GM21723 (cell line): Measurements from ENCODE around the gene CAMTA2.

Source experiments
- ATAC-seq: cut with Tn5 transposase; IDR thresholded peaks from one replicate; pipeline ENCODE4 v1.9.1; 2021; ENCODE audit warnings: mild to moderate bottlenecking, moderate library complexity; ENCODE audit not compliant: unreplicated experiment

CAMTA2 gene

GRCh38 chr17:4947411-4948165 lies 39.9 kb downstream of the CAMTA2 start:
- no peak for ATAC-seq

GRCh38 chr17:4947010-4947410 lies 40.5 kb downstream of the CAMTA2 start:
- no peak for ATAC-seq

DNA sequence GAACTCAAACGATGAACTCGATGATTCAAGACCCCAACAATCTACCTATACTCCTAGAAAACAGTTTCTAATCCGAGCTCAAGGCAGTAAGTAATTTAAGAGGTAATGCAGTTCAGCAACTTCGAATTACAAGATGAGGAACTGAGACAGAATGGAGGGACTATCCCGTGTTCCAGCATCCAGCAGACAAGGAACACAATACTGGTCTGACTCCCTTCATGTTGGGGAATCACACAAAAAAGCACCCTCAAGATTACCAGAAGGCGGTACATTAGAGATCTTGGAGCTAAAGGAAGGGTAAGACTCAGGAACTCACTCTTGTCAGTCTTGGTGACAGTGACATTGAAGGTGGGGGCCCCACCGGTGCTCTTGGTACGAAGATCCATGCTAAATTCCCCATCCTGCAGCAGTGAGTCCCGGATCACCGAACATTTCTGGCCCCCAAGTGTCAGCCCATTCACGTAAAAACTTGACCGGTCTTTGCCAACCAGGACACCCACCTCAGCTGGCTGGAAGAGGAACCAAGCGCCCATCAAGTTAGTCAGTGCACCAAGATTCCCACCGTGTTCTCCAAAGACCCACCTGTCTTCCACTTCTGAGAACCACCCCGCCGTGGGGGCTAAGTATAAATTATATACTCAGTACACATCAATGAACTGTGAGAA lies 41.0 kb downstream of the CAMTA2 start:
- ATAC-seq = no peak

GRCh38 chr17:4945944-4946280 lies 41.6 kb downstream of the CAMTA2 start:
- ATAC-seq = no peak

DNA sequence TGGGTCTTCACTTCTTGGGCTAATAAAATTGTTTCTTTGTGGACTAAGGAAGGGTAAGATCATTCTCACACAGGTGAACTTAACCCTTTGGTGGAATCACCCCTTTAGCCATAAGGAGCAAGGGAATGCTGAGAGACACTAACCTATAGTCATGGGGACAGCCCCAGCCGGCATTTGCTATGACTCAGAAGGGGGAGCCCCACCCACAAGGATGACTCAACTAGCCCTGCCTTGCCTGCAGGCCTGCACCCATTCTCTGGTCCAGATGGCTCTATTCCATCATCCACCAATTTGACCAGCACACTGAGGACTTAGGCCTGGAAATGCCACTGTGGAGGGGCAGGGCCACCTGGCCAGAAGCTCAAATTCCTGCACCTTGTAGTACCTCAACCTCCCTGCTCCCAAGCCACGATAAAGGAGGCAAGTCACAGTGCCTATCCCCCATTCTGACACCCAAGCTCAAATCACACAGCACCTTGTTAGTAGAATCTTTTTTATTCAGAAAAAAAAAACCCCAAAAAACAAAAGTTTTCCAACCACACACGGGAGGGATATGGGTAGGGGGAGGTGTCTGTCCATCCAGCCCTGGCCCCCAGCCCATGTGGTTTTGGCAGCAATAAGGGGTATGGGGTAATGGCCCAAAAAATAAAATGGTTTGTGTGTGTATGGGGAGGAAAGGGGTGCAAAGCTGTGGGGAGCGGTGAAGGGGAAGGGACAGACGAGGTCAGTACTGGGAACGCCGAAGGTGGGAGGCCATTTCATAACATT lies 42.1 kb downstream of the CAMTA2 start:
- ATAC-seq = peak; percentile 28

- ATAC-seq = no peak
These were observed 42.8 kb downstream of the CAMTA2 start for GRCh38 chr17:4944554-4945175.

GRCh38 chr17:4944163-4944553 lies 43.3 kb downstream of the CAMTA2 start:
- no peak for ATAC-seq

DNA sequence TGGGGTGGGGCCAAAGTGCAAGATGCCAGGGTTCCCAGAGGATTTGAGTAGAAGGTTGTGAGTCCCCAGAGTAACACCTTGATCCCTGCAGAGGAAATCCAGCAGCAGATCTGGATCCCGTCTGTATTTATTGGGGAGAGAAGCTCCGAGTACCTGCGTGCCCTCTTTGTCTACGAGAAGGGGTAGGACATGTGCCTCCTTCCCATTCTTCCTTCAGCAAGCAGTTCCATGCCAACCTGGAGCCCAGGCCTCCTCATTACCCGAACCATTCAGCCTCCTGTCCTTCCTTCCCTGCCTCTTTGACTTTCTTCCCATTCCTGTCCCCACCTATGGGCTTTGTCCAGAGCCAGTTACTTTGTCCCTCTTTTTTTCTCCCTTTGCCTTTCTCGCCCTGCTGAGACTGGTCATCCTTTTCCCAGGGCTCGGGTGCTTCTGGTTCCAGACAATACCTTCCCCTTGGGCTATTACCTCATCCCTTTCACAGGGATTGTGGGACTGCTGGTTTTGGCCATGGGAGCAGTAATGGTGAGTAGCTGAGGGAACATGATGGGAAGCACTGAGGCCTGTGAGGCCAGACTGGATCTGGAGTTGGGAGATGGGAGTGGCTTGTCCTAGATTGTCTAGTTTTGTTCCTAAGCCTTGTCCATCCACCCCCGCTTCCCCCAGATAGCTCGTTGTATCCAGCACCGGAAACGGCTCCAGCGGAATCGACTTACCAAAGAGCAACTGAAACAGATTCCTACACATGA lies 44.5 kb downstream of the CAMTA2 start:
- ATAC-seq = no peak

- no peak for ATAC-seq
These were observed 46.2 kb downstream of the CAMTA2 start for GRCh38 chr17:4941319-4941610.

DNA sequence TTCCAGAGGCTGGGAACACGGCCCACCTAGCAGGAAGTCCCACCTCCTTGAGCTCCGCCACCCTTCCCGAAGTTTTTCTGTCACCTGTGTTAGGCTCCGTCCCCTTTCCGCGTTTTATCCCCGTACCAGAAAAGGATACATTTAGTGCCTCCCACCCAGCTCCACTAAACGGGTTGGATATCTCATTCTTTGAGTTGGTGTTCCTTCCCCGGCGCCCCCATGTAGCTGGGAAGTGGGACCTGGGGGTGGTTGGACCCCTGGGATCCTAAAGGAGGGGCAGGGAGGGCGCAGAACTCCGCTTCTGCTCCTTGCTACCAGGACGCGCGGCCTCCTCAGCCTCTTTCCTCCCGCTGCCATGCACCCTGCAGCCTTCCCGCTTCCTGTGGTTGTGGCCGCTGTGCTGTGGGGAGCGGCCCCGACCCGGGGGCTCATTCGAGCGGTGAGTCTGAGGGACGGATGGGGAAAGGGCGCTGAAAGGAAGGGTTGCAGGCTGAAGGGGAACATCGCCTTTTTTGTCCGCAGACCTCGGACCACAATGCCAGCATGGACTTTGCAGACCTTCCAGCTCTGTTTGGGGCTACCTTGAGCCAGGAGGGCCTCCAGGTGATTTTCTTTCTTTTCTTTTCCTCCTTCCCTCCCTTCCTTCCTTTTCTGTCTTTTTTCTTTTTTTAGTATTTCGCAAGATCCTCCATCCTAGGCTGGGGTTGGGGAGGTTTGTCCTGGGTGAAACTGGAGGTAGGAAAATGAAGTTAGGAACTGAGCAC lies 46.7 kb downstream of the CAMTA2 start:
- peak; percentile 5 for ATAC-seq

- ATAC-seq = peak; percentile 69
These were observed 47.5 kb downstream of the CAMTA2 start, which contains the start of the genes RNF167 and SLC25A11 for GRCh38 chr17:4939796-4940554. Gene RNF167 (plus strand): TSS chr17:4940268. CDS start chr17:4940910, 642 bp downstream. Gene SLC25A11 (minus strand): TSS chr17:4940046. CDS start chr17:4939910, 136 bp downstream.

GRCh38 chr17:4939546-4939795 lies 48.0 kb downstream of the CAMTA2 start:
- ATAC-seq = peak; percentile 16

DNA sequence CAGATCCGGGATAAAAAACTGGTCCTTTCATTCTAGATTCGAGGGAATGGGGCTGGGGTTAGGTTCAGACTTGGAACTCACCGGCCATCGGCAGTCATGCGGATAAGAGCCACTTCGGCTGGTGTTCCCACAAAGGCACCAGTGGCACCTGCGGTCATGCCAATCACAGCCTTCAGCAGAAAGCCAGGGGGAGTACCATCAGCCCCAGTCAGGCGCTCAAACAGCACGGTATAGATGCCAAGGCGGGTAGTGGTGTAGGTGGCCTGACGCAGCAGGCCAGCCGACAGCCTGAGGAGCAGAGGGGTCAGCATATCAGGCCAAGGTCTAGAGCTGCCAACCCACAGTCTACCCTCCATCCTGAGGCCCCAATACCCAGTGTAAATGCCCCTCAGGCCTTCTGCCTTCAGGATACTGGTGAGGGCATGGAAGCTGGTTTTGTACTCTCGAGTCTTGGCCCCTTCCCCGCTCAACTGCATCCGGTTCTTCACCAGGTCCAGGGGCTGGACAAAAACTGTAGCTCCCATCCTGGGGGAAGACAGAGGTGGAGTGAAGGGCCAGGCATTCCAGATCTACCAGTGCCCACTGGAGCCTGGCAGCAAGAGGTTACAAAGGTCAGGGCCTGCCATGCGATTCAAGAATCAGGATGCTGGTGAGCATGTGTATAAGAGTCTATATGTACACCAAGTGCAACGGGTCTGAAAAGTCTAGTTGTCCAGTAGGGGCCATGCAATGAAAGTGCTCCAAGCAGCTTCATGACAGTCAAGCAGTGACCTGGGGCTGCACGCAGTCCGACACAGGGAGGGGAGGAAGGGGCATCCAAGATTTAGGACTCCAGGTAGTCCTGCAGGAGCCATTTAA lies 48.6 kb downstream of the CAMTA2 start:
- peak; percentile 4 for ATAC-seq

DNA sequence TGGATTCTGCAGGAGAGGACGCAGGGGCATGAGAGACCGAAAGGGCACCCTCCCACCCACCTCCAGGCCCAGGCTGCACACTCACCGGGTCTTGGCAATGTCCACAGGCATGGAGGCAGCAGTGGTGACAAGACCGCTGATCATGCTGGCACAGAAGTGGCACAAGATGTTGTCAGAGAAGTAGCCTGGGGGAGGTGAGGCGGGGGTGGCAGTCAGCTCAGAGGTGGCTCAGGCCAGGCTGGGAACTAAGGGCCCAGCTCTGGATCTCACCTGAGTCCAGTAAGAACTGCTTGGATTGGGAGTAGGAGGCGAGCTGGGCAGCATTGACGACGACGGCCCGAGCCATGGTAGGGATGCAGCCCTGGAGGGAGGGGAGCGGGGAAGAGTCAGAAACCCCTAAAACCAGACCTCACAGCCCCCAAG lies 49.4 kb downstream of the CAMTA2 start:
- no peak for ATAC-seq

DNA sequence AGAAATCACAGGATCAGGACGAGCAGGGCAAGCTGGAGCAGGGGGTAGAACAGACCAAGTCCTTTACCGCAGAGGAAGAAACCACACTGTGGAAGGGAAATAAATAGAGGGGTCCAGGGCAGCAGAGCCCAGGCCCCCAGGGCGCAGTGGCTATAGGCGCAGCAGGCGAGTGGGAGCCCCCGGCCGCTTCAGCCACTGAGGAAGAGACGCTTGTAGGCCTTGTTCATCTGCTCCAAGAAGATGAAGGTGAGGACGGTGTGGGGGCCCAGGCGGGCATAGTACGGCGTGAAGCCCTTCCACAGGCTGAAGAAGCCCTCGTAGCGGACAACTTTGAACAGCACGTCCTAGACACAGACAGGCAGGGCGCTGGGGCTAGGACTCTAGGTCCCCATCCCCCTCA lies 49.9 kb downstream of the CAMTA2 start:
- ATAC-seq = no peak

DNA sequence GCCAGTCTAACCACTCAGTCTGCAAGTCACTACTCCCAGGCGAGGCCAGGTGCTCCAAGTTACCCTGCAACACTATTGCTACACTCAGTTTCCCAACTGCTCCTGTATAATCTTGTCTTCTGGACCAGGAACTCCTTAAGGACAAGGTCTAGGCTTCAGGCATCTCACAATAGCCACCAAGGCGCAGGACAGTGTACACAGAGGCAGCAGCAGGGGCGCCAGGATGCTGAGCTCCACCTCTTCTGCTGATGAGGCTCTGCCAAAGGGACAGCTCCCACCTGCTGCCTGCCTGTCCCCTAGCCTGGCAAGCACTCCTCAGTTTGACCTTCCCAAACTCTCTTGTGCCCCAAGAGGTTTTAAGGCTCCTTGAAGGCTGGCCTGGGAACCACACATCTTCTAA lies 51.0 kb downstream of the CAMTA2 start:
- no peak for ATAC-seq

- ATAC-seq = no peak
These were observed 51.8 kb downstream of the CAMTA2 start for GRCh38 chr17:4935650-4936049.

DNA sequence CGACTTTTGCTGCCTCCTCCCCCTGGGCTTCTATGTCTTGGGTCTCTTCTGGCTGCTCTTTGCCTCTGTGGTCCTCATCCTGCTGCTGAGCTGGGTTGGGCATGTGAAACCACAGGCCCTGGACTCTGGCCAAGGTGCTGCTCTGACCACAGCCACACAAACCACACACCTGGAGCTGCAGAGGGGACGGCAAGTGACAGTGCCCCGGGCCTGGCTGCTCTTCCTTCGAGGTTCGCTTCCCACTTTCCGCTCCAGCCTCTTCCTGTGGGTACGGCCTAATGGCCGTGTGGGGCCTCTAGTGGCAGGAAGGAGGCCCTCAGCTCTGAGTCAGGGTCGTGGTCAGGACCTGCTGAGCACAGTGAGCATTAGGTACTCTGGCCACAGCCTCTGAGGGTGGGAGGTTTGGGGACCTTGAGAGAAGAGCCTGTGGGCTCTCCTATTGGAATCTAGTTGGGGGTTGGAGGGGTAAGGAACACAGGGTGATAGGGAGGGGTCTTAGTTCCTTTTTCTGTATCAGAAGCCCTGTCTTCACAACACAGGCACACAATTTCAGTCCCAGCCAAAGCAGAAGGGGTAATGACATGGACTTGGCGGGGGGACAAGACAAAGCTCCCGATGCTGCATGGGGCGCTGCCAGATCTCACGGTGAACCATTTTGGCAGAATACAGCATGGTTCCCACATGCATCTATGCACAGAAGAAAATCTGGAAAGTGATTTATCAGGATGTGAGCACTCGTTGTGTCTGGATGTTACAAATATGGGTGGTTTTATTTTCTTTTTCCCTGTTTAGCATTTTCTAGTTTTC lies 53.1 kb downstream of the CAMTA2 start:
- no peak for ATAC-seq
